Kidney (tissue), 14 donors: ENCODE results near the gene MEIG1. TPM values are rescaled to one million over a fixed set of nuclear protein-coding genes. Genes with fewer than 3 reads are reported as not detected.
"Not testable (repeated sequence)": the region's sequence is repeated elsewhere in the genome, so short reads cannot be mapped to it uniquely, and the experiment has no call there.

Experiments used
- DNase-seq, 5 donors: peaks; one replicate each; pipeline ENCODE4 v3.0.0-alpha.2; 2013 to 2020
- FAIRE-seq: peaks from 2 replicates; lab custom pipeline; 2012; peaks lifted over from hg19 to GRCh38; lab: Jason Lieb, UNC
- H3K27ac ChIP-seq, 2 donors: one replicate each; pipeline ENCODE4 v1.7.0; 2013; ENCODE audit warnings: low read depth in 2 of 2, low read length in 2 of 2, inconsistent platforms in 1 of 2
- H3K27me3 ChIP-seq: one replicate; pipeline ENCODE4 v1.7.1; 2013; ENCODE audit warnings: low read length, inconsistent platforms; ENCODE audit not compliant: control insufficient read depth, insufficient read depth
- H3K36me3 ChIP-seq, 3 donors: one replicate each; pipeline versions ENCODE4 v1.7.0 to v1.7.1; 2013; ENCODE audit warnings: low read length in 3 of 3, control low read depth in 1 of 3, inconsistent platforms in 1 of 3; ENCODE audit not compliant: insufficient read depth in 3 of 3, control insufficient read depth in 2 of 3
- H3K4me1 ChIP-seq, 3 donors: one replicate each; pipeline versions ENCODE4 v1.7.0 to v1.7.1; 2013; ENCODE audit warnings: low read length in 3 of 3, inconsistent platforms in 1 of 3, low read depth in 1 of 3; ENCODE audit not compliant: control insufficient read depth in 2 of 3, insufficient read depth in 2 of 3
- H3K4me3 ChIP-seq, 3 donors: one replicate each; pipeline versions ENCODE4 v1.7.0 to v1.8.1; 2013; ENCODE audit warnings: low read length in 3 of 3, control low read depth in 1 of 3, inconsistent platforms in 1 of 3
- H3K9ac ChIP-seq, 3 donors: one replicate each; pipeline versions ENCODE4 v1.7.0 to v1.7.1; 2013; ENCODE audit warnings: low read length in 3 of 3, control low read depth in 1 of 3, inconsistent platforms in 1 of 3
- H3K9me3 ChIP-seq, 3 donors: one replicate each; pipeline versions ENCODE4 v1.7.0 to v1.7.1; 2013; ENCODE audit warnings: low read length in 3 of 3, control low read depth in 1 of 3, inconsistent platforms in 1 of 3; ENCODE audit not compliant: control insufficient read depth in 2 of 3, insufficient read depth in 1 of 3
- intact Hi-C: fragments of 100-400 bp; cut with DNase I; formaldehyde crosslinking; loops from one replicate; pipeline ENCODE4 v1.11.1; 2022
- polyA plus RNA-seq: library from polyadenylated mRNA; stranded (reverse); fragments of 350-450 nt; fragmentation: Illumina TruSeq; extraction: RNeasy Lipid Tissue Mini Kit (QIAGEN cat#74804); gene quantifications from one replicate; pipeline ENCODE4 v1.2.3, GENCODE V29; 2014; ENCODE audit warnings: low read depth, low replicate concordance; ENCODE audit not compliant: insufficient read depth
- total RNA-seq: library from RNA; stranded (reverse); fragmentation: NEBNext Ultra II Directional; extraction: Animal tissue kit (Norgen Biotek cat#: 25700); gene quantifications from one replicate; pipeline ENCODE4 v1.2.1, GENCODE V29; 2021
- TF ChIP-seq, protein P1 (sequence below): IDR thresholded peaks from 3 replicates; pipeline ENCODE4 v1.5.1; 2012; ENCODE audit warnings: mild to moderate bottlenecking, moderate library complexity, borderline replicate concordance; ENCODE audit not compliant: insufficient read depth; ENCODE audit errors: extremely low read depth
- donor health status: control.
- donor health status: control.
- donor health status: control.
- donor health status: control.
- donor health status: control.
- donor health status: DM: yes; HTN: yes; CAD: no.
- donor health status: Normal renal cell carcinoma (clear cell type).

The MEIG1 gene
- total and polyA plus RNA-seq, 2 donors from 2014 or later: 1.4 TPM; not detected in 1

- H3K4me3 ChIP-seq: no peak overlapping the region
- TF ChIP-seq, protein P1, sequence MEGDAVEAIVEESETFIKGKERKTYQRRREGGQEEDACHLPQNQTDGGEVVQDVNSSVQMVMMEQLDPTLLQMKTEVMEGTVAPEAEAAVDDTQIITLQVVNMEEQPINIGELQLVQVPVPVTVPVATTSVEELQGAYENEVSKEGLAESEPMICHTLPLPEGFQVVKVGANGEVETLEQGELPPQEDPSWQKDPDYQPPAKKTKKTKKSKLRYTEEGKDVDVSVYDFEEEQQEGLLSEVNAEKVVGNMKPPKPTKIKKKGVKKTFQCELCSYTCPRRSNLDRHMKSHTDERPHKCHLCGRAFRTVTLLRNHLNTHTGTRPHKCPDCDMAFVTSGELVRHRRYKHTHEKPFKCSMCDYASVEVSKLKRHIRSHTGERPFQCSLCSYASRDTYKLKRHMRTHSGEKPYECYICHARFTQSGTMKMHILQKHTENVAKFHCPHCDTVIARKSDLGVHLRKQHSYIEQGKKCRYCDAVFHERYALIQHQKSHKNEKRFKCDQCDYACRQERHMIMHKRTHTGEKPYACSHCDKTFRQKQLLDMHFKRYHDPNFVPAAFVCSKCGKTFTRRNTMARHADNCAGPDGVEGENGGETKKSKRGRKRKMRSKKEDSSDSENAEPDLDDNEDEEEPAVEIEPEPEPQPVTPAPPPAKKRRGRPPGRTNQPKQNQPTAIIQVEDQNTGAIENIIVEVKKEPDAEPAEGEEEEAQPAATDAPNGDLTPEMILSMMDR: no peak
- FAIRE-seq (no peak), DNase-seq (no peak)
- H3K9ac ChIP-seq: peak overlapping the region in 1 of 3 donors; percentile 34
- no peaks in the 10 kb centered on the region for H3K36me3 ChIP-seq
- H3K9me3 ChIP-seq: no peaks in the 10 kb centered on the region
- H3K27ac ChIP-seq: no peak overlapping the region
- no peaks in the 10 kb centered on the region for H3K4me1 ChIP-seq
- no peaks in the 10 kb centered on the region for H3K27me3 ChIP-seq
- intact Hi-C loops: no loop called here
Observed at GRCh38 chr10:14995964-14996565, 36.9 kb downstream of the MEIG1 start.

DNA sequence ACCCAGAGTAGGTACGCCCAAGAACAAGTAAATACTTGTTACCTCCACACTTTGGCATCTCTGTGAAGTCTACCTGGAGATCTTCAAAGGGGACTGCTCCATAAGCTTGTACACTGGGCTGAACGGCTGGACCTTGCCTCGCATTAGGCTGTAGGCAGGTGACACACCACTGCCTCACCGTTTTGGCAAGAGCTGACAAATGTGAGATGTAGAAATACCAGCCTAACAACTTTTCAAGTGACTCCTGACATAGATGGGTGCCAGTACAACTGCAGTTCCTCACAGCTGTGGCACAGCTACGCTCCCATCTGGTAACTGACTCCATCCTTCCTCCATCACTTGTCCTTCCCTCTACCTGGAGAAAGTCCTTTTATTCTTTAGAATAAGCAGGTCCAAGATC is 54.3 kb downstream of the MEIG1 start:
- H3K27me3 ChIP-seq, H3K4me1 ChIP-seq, FAIRE-seq, H3K9me3 ChIP-seq, intact Hi-C loops, H3K36me3 ChIP-seq, H3K27ac ChIP-seq, H3K4me3 ChIP-seq, H3K9ac ChIP-seq: not testable (repeated sequence)
- DNase-seq: peak in 2 of 5 donors; percentile 24 to 33

DNA sequence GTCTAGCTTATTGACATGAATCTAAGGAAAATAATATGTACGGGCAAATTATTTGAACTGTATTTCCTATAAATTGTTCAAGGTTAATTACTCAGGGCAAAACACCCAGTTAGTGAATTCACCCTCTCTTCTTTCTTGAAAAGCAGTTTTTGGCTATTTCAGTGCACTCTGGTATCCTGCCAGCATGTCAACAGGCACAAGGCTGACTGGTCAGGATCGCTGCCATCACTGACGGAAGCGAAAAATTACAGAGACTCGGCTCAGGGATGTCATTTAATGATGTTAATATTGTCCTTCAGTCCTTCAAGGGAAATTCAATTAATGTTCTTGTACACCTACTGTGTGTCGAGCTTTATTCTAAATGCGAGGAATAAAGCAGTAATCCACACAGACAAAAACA is 56.3 kb downstream of the MEIG1 start:
- Histone ChIP-seq H3K27me3 (no peaks in the 10 kb centered on the region), H3K36me3 (no peaks in the 10 kb centered on the region), H3K9me3 (no peaks in the 10 kb centered on the region), H3K27ac (no peak overlapping the region), H3K4me1 (no peaks in the 10 kb centered on the region), H3K4me3 (no peak overlapping the region), H3K9ac (no peak overlapping the region)
- DNase-seq (no peak), FAIRE-seq (no peak)
- intact Hi-C loops: no loop called here
- TF ChIP-seq, protein P1: no peak

DNA sequence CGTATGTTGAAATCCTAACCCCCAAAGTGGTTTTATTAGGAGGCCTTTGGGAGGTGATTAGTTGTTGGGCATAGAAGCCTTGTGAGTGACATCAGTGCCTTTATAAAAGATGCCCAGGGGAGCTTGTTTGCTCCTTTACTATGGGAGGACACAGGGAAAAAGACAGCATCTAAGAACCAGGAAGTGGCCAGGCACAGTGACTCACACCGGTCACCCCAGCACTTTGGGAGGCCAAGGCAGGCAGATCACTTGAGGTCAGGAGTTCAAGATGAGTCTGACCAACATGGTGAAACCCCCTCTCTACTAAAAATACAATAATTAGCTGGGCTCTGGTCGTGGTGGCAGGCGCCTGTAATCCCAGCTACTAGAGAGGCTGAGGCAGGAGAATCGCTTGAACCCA is 61.8 kb downstream of the MEIG1 start:
- H3K36me3 ChIP-seq, H3K27me3 ChIP-seq, H3K9ac ChIP-seq, intact Hi-C loops, DNase-seq, H3K9me3 ChIP-seq, FAIRE-seq, H3K27ac ChIP-seq, H3K4me3 ChIP-seq, H3K4me1 ChIP-seq: not testable (repeated sequence)

Other genes with a start within 250 kb of the MEIG1 start
- 105 TPM for gene FAM107B, start 184.5 kb upstream of the MEIG1 start, total RNA-seq
- gene FAM107B, start 184.5 kb upstream of the MEIG1 start, polyA plus RNA-seq: 122 TPM
- gene CDNF, start 121.4 kb upstream of the MEIG1 start, total RNA-seq: 2.1 TPM
- gene CDNF, start 121.4 kb upstream of the MEIG1 start, polyA plus RNA-seq: 2.3 TPM
- gene HSPA14, start 121.1 kb upstream of the MEIG1 start, total RNA-seq: 10.4 TPM
- 9.7 TPM for gene HSPA14, start 121.1 kb upstream of the MEIG1 start, polyA plus RNA-seq
- 9.5 TPM for gene MSANTD7, start 121.1 kb upstream of the MEIG1 start, total RNA-seq
- gene MSANTD7, start 121.1 kb upstream of the MEIG1 start, polyA plus RNA-seq: 2.8 TPM
- gene SUV39H2, start 80.5 kb upstream of the MEIG1 start, total RNA-seq: 5.1 TPM
- 3.8 TPM for gene SUV39H2, start 80.5 kb upstream of the MEIG1 start, polyA plus RNA-seq
- gene DCLRE1C, start 5.3 kb upstream of the MEIG1 start, total RNA-seq: 17.0 TPM
- 2.0 TPM for gene DCLRE1C, start 5.3 kb upstream of the MEIG1 start, polyA plus RNA-seq
- 0.50 TPM for gene OLAH, start 84.6 kb downstream of the MEIG1 start, total RNA-seq
- gene OLAH, start 84.6 kb downstream of the MEIG1 start, polyA plus RNA-seq: 0.52 TPM
- 0.50 TPM for gene ACBD7, start 129.4 kb downstream of the MEIG1 start, total RNA-seq
- gene ACBD7, start 129.4 kb downstream of the MEIG1 start, polyA plus RNA-seq: 0.56 TPM
- 18.1 TPM for gene RPP38, start 138.0 kb downstream of the MEIG1 start, total RNA-seq
- gene RPP38, start 138.0 kb downstream of the MEIG1 start, polyA plus RNA-seq: 20.1 TPM
- 19.8 TPM for gene NMT2, start 209.3 kb downstream of the MEIG1 start, total RNA-seq
- gene NMT2, start 209.3 kb downstream of the MEIG1 start, polyA plus RNA-seq: 11.7 TPM